Measurements from ENCODE around the gene ERG28. TPM values are rescaled to one million over a fixed set of nuclear protein-coding genes. Genes with fewer than 3 reads are reported as not detected.

ERG28 gene
- total RNA-seq, 2 donors from 2014 or later: 32.2 to 36.3 TPM

GRCh38 chr14:75662966-75663365, 2.3 kb upstream of the ERG28 start:
- no peaks in the 10 kb centered on the region for H3K4me1 ChIP-seq (ENCODE audit: control insufficient read depth, insufficient read depth, low read length)
- H3K27me3 ChIP-seq (ENCODE audit: control insufficient read depth, insufficient read depth, low read length, poor library complexity, severe bottlenecking): no peaks in the 10 kb centered on the region
- H3K9ac ChIP-seq (ENCODE audit: extremely low read depth, low read length, poor library complexity, severe bottlenecking): no peak overlapping the region
- H3K4me3 ChIP-seq (ENCODE audit: low read length): no peak overlapping the region
- H3K4me1 Mint-ChIP-seq: peaks cover 7% of the 10 kb centered on the region
- H3K27ac ChIP-seq (ENCODE audit: low read depth, low read length): no peak overlapping the region
- WGBS, 2 experiments (ENCODE audit: insufficient coverage in 1 of 2, insufficient read length in 1 of 2): 95 to 96% methylated on average over 3 of the region's 3 CpGs
- no peaks in the 10 kb centered on the region for H3K9me3 Mint-ChIP-seq
- DNase-seq: no peak
- no peaks in the 10 kb centered on the region for H3K9me3 ChIP-seq (ENCODE audit: control insufficient read depth, low read length)
- TF ChIP-seq CTCF (conservative IDR thresholded peaks at IDR 0.05): no peak
- H3K27me3 Mint-ChIP-seq (ENCODE audit: insufficient read depth): no peaks in the 10 kb centered on the region
- peak overlapping the region; percentile 92 for H3K4me3 Mint-ChIP-seq
- no peak overlapping the region for H3K27ac Mint-ChIP-seq
- peaks cover 14% of the 10 kb centered on the region for H3K36me3 Mint-ChIP-seq (ENCODE audit: low read depth)
- peaks cover 34% of the 10 kb centered on the region for H3K36me3 ChIP-seq (ENCODE audit: control insufficient read depth, insufficient read depth, low read length)

- WGBS, 2 experiments (ENCODE audit: insufficient coverage in 1 of 2, insufficient read length in 1 of 2): 0 to 1% methylated on average over 9 to 18 of the region's 18 CpGs
- no peaks in the 10 kb centered on the region for H3K9me3 ChIP-seq (ENCODE audit: control insufficient read depth, low read length)
- Mint-ChIP-seq H3K4me3 (peak overlapping the region; percentile 92), H3K27me3 (ENCODE audit: insufficient read depth) (no peaks in the 10 kb centered on the region), H3K4me1 (peaks cover 7% of the 10 kb centered on the region), H3K9me3 (no peaks in the 10 kb centered on the region), H3K36me3 (ENCODE audit: low read depth) (peaks cover 14% of the 10 kb centered on the region), H3K27ac (peak overlapping the region; percentile 98)
- H3K27me3 ChIP-seq (ENCODE audit: control insufficient read depth, insufficient read depth, low read length, poor library complexity, severe bottlenecking): no peaks in the 10 kb centered on the region
- peak overlapping the region; percentile 88 for H3K27ac ChIP-seq (ENCODE audit: low read depth, low read length)
- H3K4me3 ChIP-seq (ENCODE audit: low read length): peak overlapping the region; percentile 99
- DNase-seq: no peak
- no peaks in the 10 kb centered on the region for H3K4me1 ChIP-seq (ENCODE audit: control insufficient read depth, insufficient read depth, low read length)
- H3K36me3 ChIP-seq (ENCODE audit: control insufficient read depth, insufficient read depth, low read length): peaks cover 41% of the 10 kb centered on the region
- TF ChIP-seq CTCF (conservative IDR thresholded peaks at IDR 0.05): no peak
- H3K9ac ChIP-seq (ENCODE audit: extremely low read depth, low read length, poor library complexity, severe bottlenecking): peak overlapping the region; percentile 95
These were observed 781 bp upstream of the ERG28 start for GRCh38 chr14:75661499-75661814.

- Mint-ChIP-seq H3K9me3 (no peaks in the 10 kb centered on the region), H3K36me3 (ENCODE audit: low read depth) (peaks cover 16% of the 10 kb centered on the region), H3K27me3 (ENCODE audit: insufficient read depth) (no peaks in the 10 kb centered on the region), H3K4me3 (peak overlapping the region; percentile 92), H3K4me1 (peaks cover 7% of the 10 kb centered on the region), H3K27ac (peak overlapping the region; percentile 98)
- Histone ChIP-seq H3K36me3 (ENCODE audit: control insufficient read depth, insufficient read depth, low read length) (peaks cover 45% of the 10 kb centered on the region), H3K4me3 (ENCODE audit: low read length) (peak overlapping the region; percentile 99), H3K9me3 (ENCODE audit: control insufficient read depth, low read length) (no peaks in the 10 kb centered on the region), H3K27ac (ENCODE audit: low read depth, low read length) (no peak overlapping the region), H3K27me3 (ENCODE audit: control insufficient read depth, insufficient read depth, low read length, poor library complexity, severe bottlenecking) (no peaks in the 10 kb centered on the region), H3K4me1 (ENCODE audit: control insufficient read depth, insufficient read depth, low read length) (no peaks in the 10 kb centered on the region), H3K9ac (ENCODE audit: extremely low read depth, low read length, poor library complexity, severe bottlenecking) (peak overlapping the region; percentile 48)
- no peak for TF ChIP-seq CTCF (conservative IDR thresholded peaks at IDR 0.05)
- WGBS, 2 experiments (ENCODE audit: insufficient coverage in 1 of 2, insufficient read length in 1 of 2): 19 to 24% methylated on average over 3 to 4 of the region's 4 CpGs
- DNase-seq: no peak
These were observed 442 bp downstream of the ERG28 start for GRCh38 chr14:75660238-75660629.
